ENCODE measurements around the gene CYB5A.

DNA sequence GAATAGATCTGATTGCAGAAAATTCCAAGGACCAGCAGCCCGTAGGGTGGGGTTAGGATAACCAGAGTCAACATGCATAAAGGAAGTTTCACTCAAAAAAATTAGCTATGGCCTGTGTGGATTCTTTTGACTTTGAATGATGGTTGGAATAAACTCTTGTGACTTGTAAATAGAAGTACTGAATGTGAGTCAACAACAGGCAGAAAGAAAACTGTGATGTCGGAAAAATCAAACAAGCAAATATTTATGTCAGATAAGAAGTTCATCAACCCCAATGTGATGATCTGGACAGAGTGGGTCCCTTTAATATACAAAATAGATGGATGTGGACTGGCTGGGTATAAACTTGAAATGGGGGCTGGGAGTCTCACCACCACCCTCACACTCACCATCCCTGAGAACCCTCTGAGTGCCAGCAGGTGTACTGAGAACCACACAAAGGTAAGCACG is 75.1 kb downstream of the CYB5A start:
- TF ChIP-seq, protein P1, sequence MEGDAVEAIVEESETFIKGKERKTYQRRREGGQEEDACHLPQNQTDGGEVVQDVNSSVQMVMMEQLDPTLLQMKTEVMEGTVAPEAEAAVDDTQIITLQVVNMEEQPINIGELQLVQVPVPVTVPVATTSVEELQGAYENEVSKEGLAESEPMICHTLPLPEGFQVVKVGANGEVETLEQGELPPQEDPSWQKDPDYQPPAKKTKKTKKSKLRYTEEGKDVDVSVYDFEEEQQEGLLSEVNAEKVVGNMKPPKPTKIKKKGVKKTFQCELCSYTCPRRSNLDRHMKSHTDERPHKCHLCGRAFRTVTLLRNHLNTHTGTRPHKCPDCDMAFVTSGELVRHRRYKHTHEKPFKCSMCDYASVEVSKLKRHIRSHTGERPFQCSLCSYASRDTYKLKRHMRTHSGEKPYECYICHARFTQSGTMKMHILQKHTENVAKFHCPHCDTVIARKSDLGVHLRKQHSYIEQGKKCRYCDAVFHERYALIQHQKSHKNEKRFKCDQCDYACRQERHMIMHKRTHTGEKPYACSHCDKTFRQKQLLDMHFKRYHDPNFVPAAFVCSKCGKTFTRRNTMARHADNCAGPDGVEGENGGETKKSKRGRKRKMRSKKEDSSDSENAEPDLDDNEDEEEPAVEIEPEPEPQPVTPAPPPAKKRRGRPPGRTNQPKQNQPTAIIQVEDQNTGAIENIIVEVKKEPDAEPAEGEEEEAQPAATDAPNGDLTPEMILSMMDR (IDR thresholded peaks at IDR 0.05; ENCODE audit: low read length): no peak
- no peak for TF ChIP-seq EZH2 (optimal IDR thresholded peaks at IDR 0.05; ENCODE audit: low read depth, low read length)
